Fibroblast of the aortic adventitia (primary cell): ENCODE measurements around the gene MUC20. TPM values are rescaled to one million over a fixed set of nuclear protein-coding genes. Genes with fewer than 3 reads are reported as not detected.

ENCODE experiments used
- DNase-seq: peaks from one replicate; pipeline ENCODE4 v3.0.0-alpha.2; 2010; ENCODE audit warnings: low read depth
- H3K4me3 ChIP-seq: 2 replicates; pipeline ENCODE4 v1.5.1; 2011; ENCODE audit warnings: low read depth, mild to moderate bottlenecking, control low read depth, low read length, moderate library complexity
- CTCF ChIP-seq: IDR thresholded peaks from 2 replicates; pipeline ENCODE4 v1.5.1; 2011; ENCODE audit warnings: mild to moderate bottlenecking, low read length, control low read depth, inconsistent platforms; ENCODE audit not compliant: insufficient read depth
- total RNA-seq: library from RNA; depleted of rRNA; stranded (reverse); fragments of >200 nt; gene quantifications from 2 replicates; pipeline ENCODE4 v1.2.3, GENCODE V29; 2012; ENCODE audit warnings: low replicate concordance

MUC20 gene
- total RNA-seq, 1 donor, result 0.63 TPM

GRCh38 chr3:195761123-195761566, 40.4 kb downstream of the MUC20 start:
- H3K4me3 ChIP-seq, result no peak overlapping the region
- no peak for DNase-seq
- TF ChIP-seq CTCF, result no peak

GRCh38 chr3:195761567-195762248, 40.9 kb downstream of the MUC20 start:
- no peak for TF ChIP-seq CTCF
- DNase-seq, result no peak
- H3K4me3 ChIP-seq, result no peak overlapping the region

- TF ChIP-seq CTCF, result no peak
- H3K4me3 ChIP-seq, result no peak overlapping the region
- DNase-seq, result no peak
Measured at GRCh38 chr3:195762249-195762585, 41.4 kb downstream of the MUC20 start.

GRCh38 chr3:195762611-195763010, 41.8 kb downstream of the MUC20 start:
- DNase-seq, result no peak
- no peak overlapping the region for H3K4me3 ChIP-seq
- TF ChIP-seq CTCF, result no peak

- no peak for TF ChIP-seq CTCF
- DNase-seq, result no peak
- no peak overlapping the region for H3K4me3 ChIP-seq
Measured at GRCh38 chr3:195763076-195763830, 42.5 kb downstream of the MUC20 start.

- no peak for TF ChIP-seq CTCF
- no peak for DNase-seq
- no peak overlapping the region for H3K4me3 ChIP-seq
Measured at GRCh38 chr3:195763843-195764825, 43.4 kb downstream of the MUC20 start.
